HAP-1 (cell line): ENCODE data around the gene SNX5.

ENCODE experiments used
- DNase-seq, 2 experiments: peaks; one replicate each; pipeline ENCODE4 v3.0.0-alpha.2; 2016 to 2020; ENCODE audit warnings: low spot score in 2 of 2
- H3K27me3 ChIP-seq: fragments of 250-450 bp; sonication (Bioruptor Pico); 2 replicates; pipeline ENCODE4 v1.5.1; 2020; ENCODE audit warnings: low read depth, mild to moderate bottlenecking, moderate library complexity
- H3K36me3 ChIP-seq: fragments of 250-450 bp; sonication (Bioruptor Pico); replicated peaks from 2 replicates; pipeline ENCODE4 v1.5.1; 2020; ENCODE audit warnings: mild to moderate bottlenecking
- H3K4me1 ChIP-seq: fragments of 250-450 bp; sonication (Bioruptor Pico); 2 replicates; pipeline ENCODE4 v1.5.1; 2020; ENCODE audit warnings: mild to moderate bottlenecking
- H3K4me3 ChIP-seq: fragments of 250-450 bp; sonication (Bioruptor Pico); 2 replicates; pipeline ENCODE4 v1.5.1; 2020; ENCODE audit warnings: mild to moderate bottlenecking, moderate library complexity
- H3K9me3 ChIP-seq: fragments of 250-450 bp; sonication (Bioruptor Pico); 2 replicates; pipeline ENCODE4 v1.5.1; 2020; ENCODE audit warnings: mild to moderate bottlenecking, moderate library complexity
- in situ Hi-C: fragments of 300-500 bp; cut with MboI; formaldehyde crosslinking; loops from 3 replicates; pipeline ENCODE4 v1.14.3; 2020; ENCODE audit warnings: low sequenced_read_pairs, inconsistent platforms, mixed read lengths

Gene SNX5

DNA sequence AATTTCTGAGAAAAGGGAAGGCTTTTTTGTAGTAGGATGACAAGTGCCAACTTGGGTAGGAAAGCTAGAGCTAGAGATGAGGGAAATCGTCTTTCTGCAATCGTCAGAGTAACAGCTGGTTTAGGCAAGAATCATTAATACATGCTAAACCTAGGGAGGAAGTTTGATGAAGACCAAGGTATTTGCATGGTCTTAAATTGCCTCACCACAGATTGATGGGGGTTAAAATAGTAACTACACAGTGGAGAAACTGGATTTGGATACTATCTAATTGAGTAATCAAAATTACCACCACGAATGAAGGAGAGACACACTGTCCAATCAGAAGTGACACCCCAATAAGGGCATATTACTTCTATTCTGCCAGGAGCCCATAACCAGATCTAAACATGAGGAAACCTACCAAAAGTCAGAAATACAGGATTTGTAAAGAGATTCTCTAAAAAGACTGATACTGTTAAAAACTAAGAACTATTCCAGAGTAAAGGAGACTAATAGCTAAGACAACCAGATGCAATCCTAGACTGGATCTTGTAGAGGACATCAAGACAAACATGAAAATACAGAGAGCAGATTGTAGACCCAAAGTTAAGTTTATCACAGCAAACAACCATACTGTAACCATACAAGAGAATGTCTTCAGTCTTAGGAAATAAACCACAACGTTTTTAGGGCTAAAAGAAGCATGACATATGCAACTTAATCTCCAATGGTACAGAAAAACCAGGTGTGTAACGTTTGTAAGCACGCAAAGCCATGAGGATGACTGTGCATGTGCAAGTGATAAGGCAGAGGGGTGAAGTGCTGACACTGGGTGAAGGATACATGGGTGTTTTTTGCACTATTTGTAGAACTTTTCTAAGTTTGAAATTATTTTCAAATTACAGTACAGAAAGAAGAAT lies 21.8 kb downstream of the SNX5 start:
- DNase-seq, result no peak
- Histone ChIP-seq H3K4me1 (no peaks in the 10 kb centered on the region), H3K36me3 (peaks cover 100% of the 10 kb centered on the region), H3K4me3 (no peak overlapping the region), H3K27me3 (no peaks in the 10 kb centered on the region), H3K9me3 (no peaks in the 10 kb centered on the region)
- in situ Hi-C loops, result loop anchor here (25.0 kb wide), 1 partner anchor 435 kb away; no protein-coding TSS in a partner anchor

GRCh38 chr20:17946040-17946439 lies 22.6 kb downstream of the SNX5 start:
- Histone ChIP-seq H3K4me3 (no peak overlapping the region), H3K9me3 (no peaks in the 10 kb centered on the region), H3K27me3 (no peaks in the 10 kb centered on the region), H3K36me3 (peaks cover 100% of the 10 kb centered on the region), H3K4me1 (no peaks in the 10 kb centered on the region)
- no peak for DNase-seq
- in situ Hi-C loops, result loop anchor here (25.0 kb wide), 1 partner anchor 434 kb away; no protein-coding TSS in a partner anchor

DNA sequence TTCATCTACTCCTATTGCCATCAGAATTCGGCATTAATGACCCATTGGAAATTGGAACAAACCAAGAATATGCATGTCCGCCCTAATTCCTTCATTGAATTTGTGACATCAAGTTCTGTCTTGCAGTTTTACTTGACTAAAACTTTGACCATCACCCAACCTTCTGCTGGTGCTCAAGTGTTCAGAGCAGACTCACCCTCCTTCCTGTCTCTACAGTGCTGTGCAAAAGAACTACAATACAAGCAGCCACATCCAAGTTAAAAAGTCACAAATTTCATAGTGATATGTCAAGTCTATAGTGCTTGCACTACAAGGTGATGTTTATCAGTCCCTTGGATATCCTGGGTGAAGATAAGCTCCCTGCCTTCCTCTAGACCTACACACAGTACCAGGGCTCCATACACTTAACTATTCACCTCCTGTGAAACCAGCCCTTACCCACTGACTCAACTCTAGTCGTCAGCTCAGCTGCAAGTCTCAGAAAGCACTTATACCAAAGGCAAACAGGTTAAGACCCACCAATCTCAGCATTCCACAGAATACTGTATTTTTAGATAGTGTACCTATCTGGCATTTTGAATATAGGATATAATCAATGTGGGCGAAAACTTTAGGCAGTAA lies 23.6 kb downstream of the SNX5 start:
- Histone ChIP-seq H3K36me3 (peaks cover 93% of the 10 kb centered on the region), H3K4me1 (no peaks in the 10 kb centered on the region), H3K9me3 (no peaks in the 10 kb centered on the region), H3K4me3 (no peak overlapping the region), H3K27me3 (no peaks in the 10 kb centered on the region)
- no peak for DNase-seq
- in situ Hi-C loops, result loop anchor here (25.0 kb wide), 1 partner anchor 433 kb away; no protein-coding TSS in a partner anchor

- H3K36me3 ChIP-seq, result peaks cover 77% of the 10 kb centered on the region
- H3K27me3 ChIP-seq, result no peaks in the 10 kb centered on the region
- DNase-seq, result no peak
- no peaks in the 10 kb centered on the region for H3K9me3 ChIP-seq
- in situ Hi-C loops, result loop anchor here (25.0 kb wide), 1 partner anchor 431 kb away; no protein-coding TSS in a partner anchor
- H3K4me3 ChIP-seq, result no peak overlapping the region
- no peaks in the 10 kb centered on the region for H3K4me1 ChIP-seq
These were observed 25.3 kb downstream of the SNX5 start for GRCh38 chr20:17943343-17943742.

GRCh38 chr20:17941826-17942196 lies 26.8 kb downstream of the SNX5 start:
- no peak for DNase-seq
- no peaks in the 10 kb centered on the region for H3K27me3 ChIP-seq
- in situ Hi-C loops, result loop anchor here (25.0 kb wide), 1 partner anchor 430 kb away; no protein-coding TSS in a partner anchor
- H3K4me1 ChIP-seq, result no peaks in the 10 kb centered on the region
- no peaks in the 10 kb centered on the region for H3K9me3 ChIP-seq
- peaks cover 61% of the 10 kb centered on the region for H3K36me3 ChIP-seq
- H3K4me3 ChIP-seq, result no peak overlapping the region

DNA sequence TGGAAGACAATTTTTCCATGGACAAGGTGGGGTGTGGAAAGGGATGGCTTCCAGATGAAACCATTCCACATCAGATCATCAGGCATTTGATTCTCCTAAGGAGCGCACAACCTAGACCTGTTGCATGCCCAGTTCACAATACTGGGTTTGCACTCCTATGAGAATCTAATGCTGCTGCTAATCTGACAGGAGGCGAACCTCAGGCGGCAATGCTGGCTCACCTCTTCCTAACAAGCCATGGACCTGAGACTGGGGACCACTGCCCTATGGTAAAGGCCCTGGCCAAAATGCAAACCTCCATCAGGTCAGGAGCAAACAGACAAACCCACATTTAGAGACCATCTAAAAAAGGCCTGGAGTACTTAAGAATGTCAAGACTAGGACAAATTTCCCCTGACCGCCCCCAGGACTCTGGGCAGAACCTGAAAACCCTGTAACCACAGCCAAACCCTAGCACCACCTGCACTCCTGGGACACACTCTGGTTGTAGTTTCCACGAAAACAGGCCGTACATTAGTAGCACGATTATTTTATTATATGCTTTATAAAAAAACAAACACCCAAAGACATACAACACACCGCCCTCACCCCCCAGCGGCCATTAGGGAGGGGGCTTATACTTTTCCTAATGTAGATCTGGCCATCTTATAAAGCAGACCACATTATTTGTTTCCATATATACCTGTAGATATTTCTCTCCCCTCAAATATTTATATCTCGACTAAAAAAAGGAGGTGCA lies 27.3 kb downstream of the SNX5 start:
- DNase-seq, result no peak
- Histone ChIP-seq H3K4me1 (no peaks in the 10 kb centered on the region), H3K27me3 (no peaks in the 10 kb centered on the region), H3K9me3 (no peaks in the 10 kb centered on the region), H3K4me3 (no peak overlapping the region), H3K36me3 (peaks cover 56% of the 10 kb centered on the region)
- in situ Hi-C loops, result loop anchor here (25.0 kb wide), 1 partner anchor 429 kb away; no protein-coding TSS in a partner anchor

GRCh38 chr20:17940224-17940971 lies 28.2 kb downstream of the SNX5 start:
- no peaks in the 10 kb centered on the region for H3K27me3 ChIP-seq
- in situ Hi-C loops, result loop anchor here (25.0 kb wide), 1 partner anchor 428 kb away; no protein-coding TSS in a partner anchor
- H3K9me3 ChIP-seq, result no peaks in the 10 kb centered on the region
- H3K36me3 ChIP-seq, result peaks cover 47% of the 10 kb centered on the region
- H3K4me3 ChIP-seq, result no peak overlapping the region
- peak in 1 of 2 experiments; percentile 49 for DNase-seq
- H3K4me1 ChIP-seq, result no peaks in the 10 kb centered on the region

- in situ Hi-C loops, result loop anchor here (25.0 kb wide), 1 partner anchor 427 kb away; no protein-coding TSS in a partner anchor
- Histone ChIP-seq H3K36me3 (peaks cover 40% of the 10 kb centered on the region), H3K4me1 (no peaks in the 10 kb centered on the region), H3K9me3 (no peaks in the 10 kb centered on the region), H3K27me3 (no peaks in the 10 kb centered on the region), H3K4me3 (no peak overlapping the region)
- no peak for DNase-seq
These were observed 28.9 kb downstream of the SNX5 start for GRCh38 chr20:17939622-17940223.

DNA sequence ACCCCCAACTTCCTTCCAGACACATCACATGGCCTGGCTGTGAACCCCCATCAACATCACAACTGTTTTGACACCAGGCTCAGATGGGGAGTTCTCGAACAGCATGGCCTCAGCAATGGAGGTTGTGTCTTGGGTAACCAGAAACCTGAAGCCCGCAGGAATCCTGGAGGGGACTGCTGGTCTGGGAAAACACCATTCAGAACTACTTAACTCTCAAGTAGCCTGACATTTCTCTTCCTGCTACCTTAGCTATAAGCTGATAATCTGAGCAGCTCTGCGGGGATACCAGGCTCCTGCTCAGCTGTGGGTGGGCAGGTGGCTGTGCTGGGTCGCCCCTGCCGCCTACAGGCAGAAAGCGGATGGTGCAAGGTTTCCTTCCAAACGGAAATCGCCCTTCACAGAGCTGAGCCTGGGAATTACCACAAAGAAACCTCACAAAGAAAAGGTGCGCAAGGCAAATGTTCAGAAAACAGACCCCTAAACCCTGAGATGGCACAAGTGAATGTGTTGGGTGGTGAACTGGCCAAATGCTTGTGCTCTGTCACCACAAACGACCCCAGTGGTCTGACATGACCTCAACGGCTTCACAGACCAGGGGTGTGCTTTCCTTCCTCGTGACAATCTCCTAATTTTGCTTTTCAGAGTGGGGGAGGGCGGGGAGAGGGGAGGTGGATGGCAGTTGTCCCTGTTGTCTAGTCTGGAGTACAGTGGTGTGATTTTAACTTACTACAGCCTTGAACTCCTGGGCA lies 29.5 kb downstream of the SNX5 start:
- Histone ChIP-seq H3K27me3 (no peaks in the 10 kb centered on the region), H3K4me3 (no peak overlapping the region), H3K9me3 (no peaks in the 10 kb centered on the region), H3K4me1 (no peaks in the 10 kb centered on the region), H3K36me3 (peaks cover 34% of the 10 kb centered on the region)
- peak; percentile 68 to 84 for DNase-seq
- in situ Hi-C loops, result loop anchor here (25.0 kb wide), 1 partner anchor 427 kb away; no protein-coding TSS in a partner anchor

DNA sequence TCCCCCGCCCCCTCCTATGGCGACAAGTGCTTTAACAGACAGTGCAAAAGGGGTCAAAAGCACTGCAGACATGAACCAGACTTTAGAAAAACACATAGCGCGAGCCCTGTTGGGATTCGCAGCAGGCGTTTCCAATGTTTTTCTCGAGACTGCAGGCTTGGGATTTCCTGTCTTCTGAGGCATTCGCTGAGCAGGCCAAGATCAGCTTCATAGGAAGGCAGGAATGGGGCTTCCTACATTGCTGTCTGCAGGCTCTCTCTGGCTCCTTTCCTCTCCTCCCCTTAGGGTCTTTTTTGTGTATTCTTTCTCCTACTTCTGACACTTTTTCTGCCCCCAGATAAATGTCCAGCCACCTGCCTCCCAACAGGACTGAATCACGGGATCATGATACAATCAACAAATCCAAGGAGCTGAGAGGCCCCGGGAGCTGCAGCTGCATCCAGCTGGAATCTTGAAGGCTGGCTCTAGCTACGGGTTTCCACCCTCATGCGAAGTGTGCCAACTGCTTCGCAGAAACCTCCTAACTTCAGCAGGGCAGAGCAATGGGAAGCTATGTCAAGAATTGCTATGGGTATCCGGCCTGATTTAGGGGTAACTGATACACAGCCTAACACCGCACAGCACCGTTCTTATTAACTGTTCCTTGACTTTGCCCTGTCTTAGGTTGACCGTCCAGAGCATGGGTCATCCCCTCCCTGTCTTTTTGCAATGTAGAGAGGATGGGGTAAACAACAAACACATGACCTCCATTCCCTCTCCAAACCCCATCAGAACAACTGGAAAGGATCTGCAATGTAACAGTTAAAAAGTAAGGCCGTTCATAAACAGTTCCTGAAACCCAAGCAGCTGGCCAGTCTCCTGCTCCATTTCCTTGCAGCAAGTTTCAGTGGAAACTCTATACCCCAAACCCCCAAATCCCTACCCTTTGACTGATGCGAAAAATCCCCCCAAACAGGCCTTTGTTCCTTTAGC lies 31.5 kb downstream of the SNX5 start:
- no peaks in the 10 kb centered on the region for H3K4me1 ChIP-seq
- in situ Hi-C loops, result loop anchor here (25.0 kb wide), 1 partner anchor 425 kb away; no protein-coding TSS in a partner anchor
- no peak for DNase-seq
- H3K9me3 ChIP-seq, result no peaks in the 10 kb centered on the region
- H3K4me3 ChIP-seq, result no peak overlapping the region
- peaks cover 14% of the 10 kb centered on the region for H3K36me3 ChIP-seq
- H3K27me3 ChIP-seq, result no peaks in the 10 kb centered on the region

DNA sequence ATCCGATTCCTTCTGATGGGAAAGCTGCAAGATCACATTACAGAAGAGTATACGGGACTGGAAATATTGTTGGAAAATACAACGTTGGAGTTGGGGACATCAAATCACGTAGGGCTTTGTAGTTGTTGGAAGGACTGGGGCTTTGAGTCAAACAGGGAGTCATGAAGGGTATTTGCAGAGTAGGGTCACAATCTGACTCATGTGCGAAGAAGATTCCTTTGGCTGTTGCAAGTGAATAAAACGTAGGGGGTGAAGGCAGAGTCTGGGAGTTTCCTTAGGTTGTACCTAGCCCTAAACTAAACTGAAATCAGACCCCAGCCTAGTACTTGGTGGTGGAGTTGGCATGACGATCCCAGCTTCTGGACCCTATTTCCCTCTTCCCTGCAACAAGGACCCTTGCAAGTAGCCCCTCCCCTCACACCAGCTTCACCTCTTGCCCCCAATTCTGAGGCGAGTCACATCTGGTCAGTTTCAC lies 32.3 kb downstream of the SNX5 start:
- no peak overlapping the region for H3K4me3 ChIP-seq
- in situ Hi-C loops, result loop anchor here (25.0 kb wide), 1 partner anchor 424 kb away; no protein-coding TSS in a partner anchor

More for the DNA sequence above, 32.3 kb downstream of the SNX5 start:
- Histone ChIP-seq H3K27me3 (no peaks in the 10 kb centered on the region), H3K4me1 (no peaks in the 10 kb centered on the region), H3K9me3 (no peaks in the 10 kb centered on the region), H3K36me3 (peaks cover 6% of the 10 kb centered on the region)
- DNase-seq, result no peak
